ENCODE measurements around the gene IQSEC1. TPM values are rescaled to one million over a fixed set of nuclear protein-coding genes. Genes with fewer than 3 reads are reported as not detected.
A peak's percentile ranks its signal among the peaks of the same experiment; 100 is the strongest.
"Not testable (repeated sequence)": the region's sequence is repeated elsewhere in the genome, so short reads cannot be mapped to it uniquely, and the experiment has no call there.

Gene IQSEC1
- total RNA-seq, 1 experiment from 2014 or later, result 7.1 TPM

DNA sequence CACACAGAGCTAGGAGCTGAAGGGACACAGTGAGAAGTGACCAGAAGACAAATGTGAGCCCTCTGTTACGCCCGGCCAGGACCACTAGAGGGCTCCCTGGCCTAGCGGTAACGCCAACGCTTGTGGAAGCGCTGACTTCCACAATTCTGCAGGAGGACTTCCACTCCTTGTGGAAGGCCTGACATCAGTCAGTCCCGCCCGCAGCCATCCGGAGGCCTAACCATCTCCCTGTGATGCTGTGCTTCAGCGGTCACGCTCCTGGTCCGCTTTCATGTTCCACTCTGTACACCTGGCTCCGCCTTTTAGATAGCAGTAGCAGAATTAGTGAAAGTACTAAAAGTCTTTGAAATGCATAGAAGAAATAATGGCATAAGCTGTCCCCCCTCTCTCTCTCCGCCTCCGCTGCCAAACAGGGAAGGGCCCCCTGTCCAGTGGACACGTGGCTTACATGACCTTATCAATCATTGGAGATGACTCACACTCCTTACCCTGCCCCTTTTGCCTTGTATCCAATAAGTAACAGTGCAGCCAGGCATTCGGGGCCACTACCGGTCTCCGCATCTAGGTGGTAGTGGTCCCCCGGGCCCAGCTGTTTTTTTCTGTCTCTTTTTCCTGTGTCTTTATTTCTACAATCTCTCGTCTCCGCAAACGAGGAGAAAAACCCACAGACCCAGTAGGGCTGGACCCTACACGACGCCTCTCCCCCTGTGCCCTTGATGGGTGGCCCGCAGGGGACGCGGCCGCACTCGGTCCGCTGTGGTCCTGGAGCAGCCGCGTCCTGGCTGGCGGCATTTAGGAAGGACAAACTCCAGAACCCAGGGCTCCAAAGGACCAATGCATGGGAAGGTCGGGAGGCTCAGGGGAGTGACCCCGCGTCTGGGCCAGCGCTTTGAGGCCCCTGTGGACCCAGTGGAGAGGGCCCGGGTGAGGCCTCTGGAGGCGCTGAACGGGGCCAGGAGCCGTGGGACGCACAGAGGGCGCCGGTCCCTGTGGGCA, 204.9 kb downstream of the IQSEC1 start:
- peak; percentile 91 for DNase-seq (ENCODE audit: low read depth, low spot score)
- in situ Hi-C loops (cut with HindIII; ENCODE audit: low pct_unique_long_range_greater_than_20kb, low sequenced_read_pairs), result no loop called here

DNA sequence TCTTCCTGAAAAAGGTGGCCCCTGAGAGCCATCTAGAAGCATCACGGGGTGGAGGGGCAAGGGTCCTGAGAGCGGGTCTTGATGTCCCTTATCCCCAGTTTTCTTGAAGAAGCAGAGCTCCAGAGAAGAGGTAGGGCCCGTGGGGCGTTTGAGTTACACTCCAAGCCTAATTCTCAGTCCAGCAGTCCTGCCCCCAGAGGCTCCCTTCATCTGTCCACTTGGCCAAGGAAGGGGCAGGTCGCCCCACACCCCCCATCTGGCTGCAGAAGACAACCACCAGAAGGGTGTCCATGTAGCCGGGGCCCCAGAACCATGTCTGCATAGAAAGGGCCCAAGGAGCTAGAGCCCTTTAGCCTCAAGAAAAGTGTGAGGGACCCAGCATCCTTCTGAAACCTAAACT, 206.4 kb downstream of the IQSEC1 start:
- in situ Hi-C loops (cut with HindIII; ENCODE audit: low pct_unique_long_range_greater_than_20kb, low sequenced_read_pairs), result no loop called here
- no peak for DNase-seq (ENCODE audit: low read depth, low spot score)

DNA sequence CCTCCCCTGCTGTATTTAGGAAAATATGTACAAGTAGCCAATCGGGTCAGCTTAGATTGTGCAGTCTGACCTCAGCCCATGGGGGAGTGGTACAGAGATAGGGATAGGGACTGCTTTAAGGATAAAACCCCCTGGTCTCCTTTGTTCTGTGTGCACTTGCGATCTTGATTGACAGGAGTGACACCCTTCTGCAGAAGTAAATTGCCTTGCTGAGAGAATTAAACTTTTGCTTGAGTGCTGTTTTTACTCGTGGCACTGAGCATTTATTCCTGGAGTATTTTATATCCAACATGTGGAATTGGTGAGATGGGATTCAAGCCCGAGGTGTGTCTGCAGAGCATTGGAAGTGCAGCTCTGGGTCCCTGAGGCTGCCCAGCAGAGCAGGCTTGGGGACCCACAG, 208.0 kb downstream of the IQSEC1 start:
- in situ Hi-C loops (cut with HindIII; ENCODE audit: low pct_unique_long_range_greater_than_20kb, low sequenced_read_pairs), result no loop called here

DNA sequence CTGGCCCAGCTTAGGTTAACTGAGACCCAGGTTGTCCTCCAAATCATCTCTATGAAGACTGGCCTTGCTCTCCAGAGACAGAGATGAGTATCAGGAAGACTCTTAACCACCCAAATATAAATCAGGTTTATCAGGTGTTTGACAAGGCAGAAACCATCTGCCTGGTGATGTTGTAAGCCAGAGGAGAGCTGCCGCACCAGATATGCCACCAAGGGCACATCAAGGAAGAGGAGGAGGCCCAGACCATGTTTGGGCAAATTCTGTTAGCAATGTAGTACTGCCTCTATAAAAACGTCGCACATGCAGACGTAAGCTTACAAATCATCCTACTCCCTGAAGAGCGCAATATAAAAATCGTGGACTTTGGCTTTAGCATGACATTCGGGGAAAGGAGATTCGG, 210.8 kb downstream of the IQSEC1 start:
- DNase-seq (ENCODE audit: low read depth, low spot score), result no peak
- in situ Hi-C loops (cut with HindIII; ENCODE audit: low pct_unique_long_range_greater_than_20kb, low sequenced_read_pairs), result no loop called here

More for the DNA sequence above, 208.0 kb downstream of the IQSEC1 start:
- no peak for DNase-seq (ENCODE audit: low read depth, low spot score)

DNA sequence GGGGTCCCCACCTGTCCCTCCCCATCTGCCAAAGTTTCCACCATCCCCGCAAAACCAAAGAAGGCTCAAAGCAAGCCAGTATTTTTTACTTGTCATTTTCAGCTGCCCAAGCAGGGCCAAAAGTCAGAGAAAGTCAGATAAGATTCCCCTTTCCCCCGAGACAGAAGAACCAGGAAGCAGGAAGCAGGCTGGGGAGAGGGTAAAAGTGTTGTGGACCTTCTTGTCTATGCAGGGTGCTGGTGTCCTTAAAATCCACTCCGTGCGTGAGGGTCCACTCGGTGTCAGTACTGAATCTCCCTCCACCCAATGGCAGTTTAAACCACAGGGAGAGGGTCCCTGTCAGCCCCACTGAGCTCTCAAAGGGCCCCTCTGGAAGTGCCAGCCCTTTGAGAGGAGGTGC, 211.6 kb downstream of the IQSEC1 start:
- in situ Hi-C loops (cut with HindIII; ENCODE audit: low pct_unique_long_range_greater_than_20kb, low sequenced_read_pairs), result no loop called here
- DNase-seq (ENCODE audit: low read depth, low spot score), result no peak

DNA sequence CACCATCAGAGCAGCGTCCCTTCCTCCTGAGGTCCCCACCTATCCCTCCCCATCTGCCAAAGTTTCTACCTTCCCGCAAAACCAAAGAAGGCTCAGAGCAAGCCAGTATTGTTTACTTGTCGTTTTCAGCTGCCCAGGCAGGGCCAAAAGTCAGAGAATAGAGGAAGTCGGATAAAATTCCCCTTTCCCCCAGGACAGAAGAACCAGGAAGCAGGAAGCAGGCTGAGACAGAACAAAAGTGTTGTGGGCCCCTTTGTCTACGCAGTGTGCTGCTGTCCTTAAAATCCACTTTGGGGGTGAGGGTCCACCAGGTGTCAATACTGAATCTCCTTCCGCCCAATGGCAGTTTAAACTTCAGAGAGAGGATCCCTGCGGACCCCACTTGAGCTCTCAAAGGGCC, 213.4 kb downstream of the IQSEC1 start:
- DNase-seq (ENCODE audit: low read depth, low spot score), result no peak
- in situ Hi-C loops (cut with HindIII; ENCODE audit: low pct_unique_long_range_greater_than_20kb, low sequenced_read_pairs), result no loop called here

DNA sequence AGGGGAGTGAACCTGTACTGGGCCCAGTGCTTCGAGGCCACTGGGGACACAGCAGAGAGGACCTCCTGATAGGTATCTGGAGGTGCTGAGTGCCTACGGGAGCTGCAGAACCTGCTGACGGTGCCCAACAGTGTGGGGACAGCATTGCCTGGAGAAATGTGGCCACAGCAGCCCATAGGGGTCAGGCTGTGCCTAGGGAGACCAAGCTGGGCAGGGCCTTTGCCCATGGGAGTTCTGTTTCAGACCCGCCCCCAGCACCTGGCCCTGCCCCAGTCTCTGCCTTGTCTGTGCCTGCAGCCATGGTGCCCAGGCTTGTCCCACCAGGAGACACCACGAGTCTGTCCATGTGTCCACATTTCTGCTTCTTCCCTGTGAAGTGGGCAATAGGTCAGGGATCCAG, 216.6 kb downstream of the IQSEC1 start:
- no peak for DNase-seq (ENCODE audit: low read depth, low spot score)
- in situ Hi-C loops (cut with HindIII; ENCODE audit: low pct_unique_long_range_greater_than_20kb, low sequenced_read_pairs), result no loop called here

DNA sequence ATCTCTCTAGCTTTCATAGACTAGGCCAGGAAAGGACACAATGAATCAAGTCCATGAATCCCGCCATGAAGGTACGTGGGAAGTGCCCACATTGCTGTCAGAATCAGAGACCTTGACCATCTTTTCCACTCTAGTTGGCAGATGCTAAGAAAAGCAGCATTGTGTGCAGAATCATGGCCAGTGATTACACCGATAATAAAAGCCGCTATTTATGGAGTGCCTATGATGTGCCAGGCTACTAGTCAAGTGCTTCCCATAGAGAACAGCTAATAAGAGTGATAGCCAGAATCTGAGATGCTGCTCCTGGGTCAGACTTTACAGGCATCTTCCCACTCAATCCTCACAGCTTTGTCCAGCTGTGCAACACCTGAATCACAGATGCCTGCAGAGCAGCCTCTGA, 218.7 kb downstream of the IQSEC1 start:
- in situ Hi-C loops (cut with HindIII; ENCODE audit: low pct_unique_long_range_greater_than_20kb, low sequenced_read_pairs), result no loop called here
- DNase-seq (ENCODE audit: low read depth, low spot score), result no peak

DNA sequence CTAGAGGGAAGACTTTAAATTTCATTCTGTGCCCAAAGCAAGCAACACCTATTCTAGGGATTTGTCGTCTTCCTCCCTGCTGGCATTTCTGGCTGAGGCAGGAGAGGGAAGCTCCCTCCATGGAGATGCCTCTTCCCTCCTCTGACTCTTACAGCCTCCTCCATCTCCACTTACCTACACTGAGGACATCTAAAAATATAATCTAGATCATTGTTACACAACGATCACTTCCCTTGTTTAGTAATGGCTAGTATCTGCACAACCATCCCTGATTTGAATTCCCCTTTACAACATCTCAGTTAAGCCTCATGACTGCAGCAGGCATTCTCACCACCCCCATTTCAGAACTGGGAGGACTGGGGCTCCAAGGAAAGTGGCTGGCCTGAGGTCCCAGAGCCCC, 219.4 kb downstream of the IQSEC1 start:
- in situ Hi-C loops (cut with HindIII; ENCODE audit: low pct_unique_long_range_greater_than_20kb, low sequenced_read_pairs); DNase-seq (ENCODE audit: low read depth, low spot score): not testable (repeated sequence)

DNA sequence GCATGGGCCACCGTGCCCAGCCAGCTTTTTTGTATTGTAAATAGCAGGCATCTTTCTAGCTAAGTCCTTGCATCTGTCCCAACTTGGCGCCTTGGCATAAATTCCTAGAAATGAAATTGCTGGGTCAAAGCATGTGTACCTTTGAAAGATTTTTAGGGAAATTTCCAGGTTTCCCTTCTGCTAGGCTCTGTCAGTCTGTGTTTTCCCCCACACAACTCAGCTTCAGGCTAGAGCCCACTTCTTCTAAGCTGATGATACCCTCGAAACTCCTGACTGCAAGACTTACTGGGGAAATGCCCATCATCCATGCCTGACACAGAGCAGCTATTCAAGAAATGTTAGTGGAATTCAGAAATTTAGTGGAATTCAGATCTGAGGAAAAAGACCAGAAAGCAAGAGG, 221.0 kb downstream of the IQSEC1 start:
- in situ Hi-C loops (cut with HindIII; ENCODE audit: low pct_unique_long_range_greater_than_20kb, low sequenced_read_pairs), result no loop called here
- no peak for DNase-seq (ENCODE audit: low read depth, low spot score)

Small RNA genes lying within 50 kb of the gene (small RNA-seq; reads per million reads assigned to genes)
- 0 reads per million in 2 experiments for gene AC034198.1
- gene AC069271.1, result 0 reads per million in 2 experiments

Other genes with a start within 250 kb of the IQSEC1 start
- 3,441 and 3,581 TPM in 2 replicates for gene RPL32, start 231.9 kb downstream of the IQSEC1 start, total RNA-seq (2014; rRNA removed; shearing (Covaris generic))

Measured in SK-MEL-5 (cell line).